ENCODE measurements around the gene ENPP3.

ENPP3 gene

GRCh38 chr6:131768964-131769363, 131.9 kb downstream of the ENPP3 start:
- no peak for DNase-seq

- no peak for DNase-seq
Observed at GRCh38 chr6:131769385-131770141, 132.5 kb downstream of the ENPP3 start.

DNA sequence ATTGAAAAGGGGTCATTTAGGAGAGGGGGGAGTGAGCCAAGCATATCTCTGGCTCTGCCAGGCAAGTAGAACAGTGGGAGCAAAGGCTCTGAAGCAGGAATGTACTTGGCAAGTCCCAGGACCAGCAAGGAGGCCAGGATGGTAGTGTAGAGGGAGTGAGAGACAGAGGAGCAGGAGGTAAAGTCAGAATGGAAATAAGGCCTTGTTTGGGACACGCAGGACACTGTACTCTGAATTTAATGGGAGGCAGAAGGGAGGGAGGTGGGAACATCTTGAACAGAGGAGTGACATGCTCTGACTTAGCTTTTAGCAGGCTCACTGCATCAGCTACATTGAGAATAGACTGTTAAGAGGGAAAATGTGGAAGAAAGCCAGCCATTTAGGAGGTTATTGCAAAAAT, 133.7 kb downstream of the ENPP3 start:
- DNase-seq, result no peak

GRCh38 chr6:131773284-131773950, 136.3 kb downstream of the ENPP3 start:
- DNase-seq, result no peak

- no peak for DNase-seq
Observed at GRCh38 chr6:131775886-131776285, 138.8 kb downstream of the ENPP3 start.

GRCh38 chr6:131776985-131777384, 139.9 kb downstream of the ENPP3 start:
- no peak for DNase-seq

DNA sequence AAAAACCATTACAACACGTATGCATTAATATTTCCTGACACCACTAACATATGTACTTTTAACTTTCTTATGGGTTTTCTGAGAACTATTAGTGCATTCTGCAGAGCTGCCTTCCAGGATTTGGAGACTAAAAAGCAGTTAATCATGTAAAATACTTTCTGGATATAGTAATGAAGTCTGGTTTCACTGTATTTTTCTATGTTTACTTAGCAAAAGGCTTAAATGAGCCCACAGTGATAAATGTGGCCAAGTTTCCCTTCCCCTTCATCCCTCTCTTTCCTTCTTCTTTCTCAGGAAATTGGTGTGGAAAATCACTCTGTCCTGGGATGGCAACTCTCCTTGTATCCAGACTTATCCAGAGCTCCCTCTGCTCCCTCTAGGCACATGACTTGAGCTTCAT, 141.1 kb downstream of the ENPP3 start:
- no peak for DNase-seq

- peak in 1 of 3 experiments; percentile 23 for DNase-seq
Observed at GRCh38 chr6:131779304-131779703, 142.2 kb downstream of the ENPP3 start.

GRCh38 chr6:131780600-131780999, 143.5 kb downstream of the ENPP3 start:
- no peak for DNase-seq

GRCh38 chr6:131781687-131782086, 144.6 kb downstream of the ENPP3 start:
- no peak for DNase-seq

GRCh38 chr6:131782764-131783163, 145.7 kb downstream of the ENPP3 start:
- DNase-seq, result peak; percentile 9 to 80 (median 50)

GRCh38 chr6:131784561-131784960, 147.5 kb downstream of the ENPP3 start:
- DNase-seq, result no peak

GRCh38 chr6:131787079-131787478, 150.0 kb downstream of the ENPP3 start:
- no peak for DNase-seq

- DNase-seq, result peak; percentile 18 to 90 (median 59)
Observed at GRCh38 chr6:131787766-131788712, 150.9 kb downstream of the ENPP3 start.

GRCh38 chr6:131789219-131789618, 152.1 kb downstream of the ENPP3 start:
- DNase-seq, result no peak

DNA sequence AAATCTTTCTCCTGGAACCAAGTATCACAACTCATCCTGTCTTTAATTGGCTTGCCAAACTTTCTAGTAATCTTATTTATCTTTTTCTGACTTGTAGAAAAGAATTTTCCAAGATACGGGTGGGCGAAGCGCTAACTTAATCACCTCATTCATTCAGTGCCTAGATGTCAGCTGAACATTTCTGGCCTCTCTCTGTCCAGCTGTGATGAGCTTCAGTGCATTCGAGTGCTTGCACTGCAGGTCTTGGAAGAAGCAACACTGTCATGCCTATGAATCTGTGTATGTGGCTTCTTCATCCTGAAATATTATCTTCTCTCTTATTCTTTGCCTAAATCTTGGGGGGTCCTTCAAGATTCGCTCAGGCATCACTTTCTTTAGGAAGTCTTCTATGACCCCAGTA, 154.4 kb downstream of the ENPP3 start:
- no peak for DNase-seq

DNA sequence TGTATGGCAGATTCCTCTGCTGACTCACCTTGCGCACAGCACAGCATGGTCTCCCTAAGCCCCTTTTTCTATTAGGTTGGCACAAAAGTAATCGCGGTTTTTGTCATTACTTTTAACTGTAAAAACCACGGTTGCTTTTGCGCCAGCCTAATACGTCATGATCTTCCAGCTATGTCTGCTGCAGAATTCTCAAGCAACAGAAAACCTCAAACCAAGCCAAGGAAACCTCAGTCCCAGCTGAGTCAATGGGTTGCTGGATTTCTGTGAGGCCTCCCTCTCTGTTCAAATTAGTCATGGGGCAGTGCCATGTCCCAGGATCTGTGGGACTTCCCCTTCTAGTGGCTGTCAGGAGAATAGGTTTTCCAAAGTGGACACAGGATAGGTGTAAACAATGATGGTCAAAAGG, 155.0 kb downstream of the ENPP3 start:
- DNase-seq, result no peak

DNA sequence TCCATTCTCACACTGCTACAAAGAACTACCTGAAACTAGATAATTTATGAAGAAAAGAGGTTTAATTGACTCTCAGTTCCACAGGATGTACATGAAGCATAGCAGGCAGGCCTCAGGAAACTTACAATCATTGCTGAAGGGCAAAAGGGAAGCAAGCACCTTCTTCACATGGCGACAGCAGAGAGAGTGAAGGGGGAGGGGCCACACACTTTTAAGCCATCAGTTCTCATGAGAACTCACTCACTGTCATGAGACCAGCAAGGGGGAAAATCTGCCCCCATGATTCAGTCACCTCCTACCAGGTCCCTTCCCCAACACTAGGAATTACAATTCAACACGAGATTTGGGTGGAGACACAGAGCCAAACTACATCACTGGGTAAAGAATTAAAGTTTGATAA, 158.3 kb downstream of the ENPP3 start:
- DNase-seq, result no peak
